GM23338 (cell line): ENCODE measurements around the gene CCDC69. TPM values are rescaled to one million over a fixed set of nuclear protein-coding genes. Genes with fewer than 3 reads are reported as not detected.

ENCODE experiments used
- ATAC-seq: fragments of 200-7000 bp; cut with Tn5 transposase; 3 replicates; pipeline ENCODE4 v1.9.1; 2020
- DNase-seq: peaks from one replicate; pipeline ENCODE4 v3.0.0-alpha.2; 2015; ENCODE audit warnings: low spot score
- H2AFZ ChIP-seq: fragments of 200-600 bp; sonication (generic); 2 replicates; pipeline ENCODE4 v1.8.0; 2016; ENCODE audit warnings: antibody characterized with exemption, mild to moderate bottlenecking, moderate library complexity
- H3F3A ChIP-seq: fragments of 200-600 bp; sonication (generic); replicated peaks from 2 replicates; pipeline ENCODE4 v1.8.0; 2017; ENCODE audit warnings: antibody characterized with exemption, mixed run types, low read depth
- H3K27ac ChIP-seq: fragments of 200-600 bp; sonication (generic); 2 replicates; pipeline ENCODE4 v1.6.1; 2016; ENCODE audit warnings: low read depth
- H3K27me3 ChIP-seq: fragments of 200-600 bp; sonication (generic); 2 replicates; pipeline ENCODE4 v1.8.0; 2016; ENCODE audit warnings: mild to moderate bottlenecking, mixed run types, moderate library complexity; ENCODE audit not compliant: insufficient read depth
- H3K36me3 ChIP-seq: fragments of 200-600 bp; sonication (generic); 2 replicates; pipeline ENCODE4 v1.8.0; 2016; ENCODE audit warnings: mild to moderate bottlenecking; ENCODE audit not compliant: insufficient read depth
- H3K4me1 ChIP-seq: fragments of 200-600 bp; sonication (generic); 2 replicates; pipeline ENCODE4 v1.8.0; 2016; ENCODE audit warnings: mild to moderate bottlenecking, moderate library complexity; ENCODE audit not compliant: insufficient read depth
- H3K4me2 ChIP-seq: fragments of 200-600 bp; sonication (generic); 2 replicates; pipeline ENCODE4 v1.7.1; 2017; ENCODE audit warnings: mixed run types
- H3K4me3 ChIP-seq: fragments of 200-600 bp; sonication (generic); 2 replicates; pipeline ENCODE4 v1.6.1; 2016; ENCODE audit warnings: mixed run types
- H3K79me2 ChIP-seq: fragments of 200-600 bp; sonication (generic); replicated peaks from 2 replicates; pipeline ENCODE4 v1.8.0; 2017; ENCODE audit warnings: mild to moderate bottlenecking; ENCODE audit not compliant: insufficient read depth
- H3K9me2 ChIP-seq: fragments of 200-600 bp; sonication (generic); 2 replicates; pipeline ENCODE4 v1.8.0; 2017; ENCODE audit not compliant: insufficient read depth
- H4K20me1 ChIP-seq: fragments of 200-600 bp; sonication (generic); replicated peaks from 2 replicates; pipeline ENCODE4 v1.8.0; 2017; ENCODE audit warnings: mild to moderate bottlenecking; ENCODE audit not compliant: insufficient read depth
- H3K27ac Mint-ChIP-seq: 2 replicates; pipeline ENCODE4 v1.8.0; 2020; ENCODE audit warnings: inconsistent platforms, mild to moderate bottlenecking, moderate library complexity, mixed read lengths
- H3K27me3 Mint-ChIP-seq: 3 replicates; pipeline ENCODE4 v1.8.0; 2022; ENCODE audit warnings: low read depth, mild to moderate bottlenecking, moderate library complexity, mixed read lengths, inconsistent platforms; ENCODE audit not compliant: insufficient read depth, poor library complexity
- H3K36me3 Mint-ChIP-seq: 3 replicates; pipeline ENCODE4 v1.8.0; 2021; ENCODE audit warnings: low read depth, mild to moderate bottlenecking, inconsistent platforms, moderate library complexity, mixed read lengths
- H3K4me1 Mint-ChIP-seq: 3 replicates; pipeline ENCODE4 v1.8.0; 2020; ENCODE audit warnings: mild to moderate bottlenecking, inconsistent platforms, mixed read lengths
- H3K4me3 Mint-ChIP-seq: 3 replicates; pipeline ENCODE4 v1.8.0; 2021; ENCODE audit warnings: moderate library complexity, mild to moderate bottlenecking, inconsistent platforms, mixed read lengths
- H3K9me3 Mint-ChIP-seq: 3 replicates; pipeline ENCODE4 v1.8.0; 2020; ENCODE audit warnings: moderate library complexity, mild to moderate bottlenecking, inconsistent platforms, mixed read lengths
- CREB1 ChIP-seq: fragments of 250-450 bp; sonication (Bioruptor Pico); IDR thresholded peaks from 2 replicates; pipeline ENCODE4 v1.5.0; 2020; ENCODE audit warnings: low read depth, mild to moderate bottlenecking, moderate library complexity
- CTCF ChIP-seq, 2 experiments: fragments of 200-600 bp in 1 of 2; sonication (generic) in 1 of 2; conservative IDR thresholded peaks; 2 replicates each; pipeline versions ENCODE4 v1.5.1 to v1.6.1; 2016 to 2017; ENCODE audit warnings: antibody characterized with exemption in 2 of 2, low read depth in 2 of 2, mild to moderate bottlenecking in 2 of 2, moderate library complexity in 1 of 2
- ETS1 ChIP-seq: IDR thresholded peaks from 2 replicates; pipeline ENCODE4 v1.6.1; 2016; ENCODE audit warnings: antibody characterized with exemption
- EZH2 ChIP-seq: fragments of 200-600 bp; sonication (generic); IDR thresholded peaks from one replicate; pipeline ENCODE4 v1.8.0; 2017; ENCODE audit warnings: antibody characterized with exemption, mild to moderate bottlenecking, low read depth; ENCODE audit not compliant: unreplicated experiment
- EZH2phosphoT487 ChIP-seq: fragments of 200-600 bp; sonication (generic); IDR thresholded peaks from one replicate; pipeline ENCODE4 v1.8.1; 2018; ENCODE audit warnings: antibody characterized with exemption; ENCODE audit not compliant: unreplicated experiment
- POLR2AphosphoS5 ChIP-seq: IDR thresholded peaks from 2 replicates; pipeline ENCODE4 v1.6.1; 2016; ENCODE audit warnings: antibody characterized with exemption, low read depth
- REST ChIP-seq: IDR thresholded peaks from one replicate; pipeline ENCODE4 v1.6.1; 2018; ENCODE audit warnings: antibody characterized with exemption; ENCODE audit not compliant: unreplicated experiment
- ZNF114 ChIP-seq: fragments of 250-450 bp; sonication (Bioruptor Pico); IDR thresholded peaks from 2 replicates; pipeline ENCODE4 v1.5.0; 2020; ENCODE audit warnings: mild to moderate bottlenecking, moderate library complexity
- ZNF331 ChIP-seq: fragments of 250-450 bp; sonication (Bioruptor Pico); IDR thresholded peaks from 2 replicates; pipeline ENCODE4 v1.5.0; 2020; ENCODE audit warnings: low read depth, mild to moderate bottlenecking, moderate library complexity
- polyA plus RNA-seq: library from polyadenylated mRNA; unstranded; fragments of >200 nt; fragmentation: Nextera tagmentation; extraction: Ambion mirVana; gene quantifications from 2 replicates; pipeline ENCODE4 v1.2.1, GENCODE V29; 2016
- total RNA-seq: library from RNA; depleted of rRNA; stranded (reverse); fragments of >200 nt; shearing (Covaris generic); gene quantifications from 2 replicates; pipeline ENCODE4 v1.2.3, GENCODE V29; 2014

CCDC69 gene
- total and polyA plus RNA-seq, 2 experiments from 2014 or later: 2.7 to 5.3 TPM

GRCh38 chr5:151143645-151144044 is 80.2 kb downstream of the CCDC69 start:
- no peak overlapping the region for H3K27ac Mint-ChIP-seq
- H3K9me3 Mint-ChIP-seq: no peaks in the 10 kb centered on the region
- no peak overlapping the region for H3K27ac ChIP-seq
- no peak overlapping the region for H3K4me3 Mint-ChIP-seq
- peaks cover 10% of the 10 kb centered on the region for H3K27me3 Mint-ChIP-seq
- no peak overlapping the region for H3K4me3 ChIP-seq
- 0 out of 2 replicates have a peak, but pooled peaks cover 3% of the 10 kb centered on the region for H3K79me2 ChIP-seq
- H3K36me3 ChIP-seq: no peaks in the 10 kb centered on the region; the same call in none of the 2 replicates
- H3K4me2 ChIP-seq: no peak overlapping the region
- H2AFZ ChIP-seq: no peak overlapping the region
- peaks cover 13% of the 10 kb centered on the region for H3K4me1 ChIP-seq
- TF ChIP-seq POLR2AphosphoS5 (no peak), CREB1 (CRISPR knock-in tag) (no peak)
- H3F3A ChIP-seq: no peaks in the 10 kb centered on the region
- no peaks in the 10 kb centered on the region; the same call in 1 of the 2 replicates for H4K20me1 ChIP-seq
- DNase-seq (no peak), ATAC-seq (no peak)
- H3K4me1 Mint-ChIP-seq: peaks cover 15% of the 10 kb centered on the region
- H3K9me2 ChIP-seq: no peaks in the 10 kb centered on the region
- H3K36me3 Mint-ChIP-seq: peaks cover 3% of the 10 kb centered on the region; the same call in 2 of the 3 replicates
- H3K27me3 ChIP-seq: no peaks in the 10 kb centered on the region

- peaks cover under 1% of the 10 kb centered on the region for H3K36me3 ChIP-seq
- no peak overlapping the region for H3K27ac ChIP-seq
- H4K20me1 ChIP-seq: peaks cover 3% of the 10 kb centered on the region; the same call in 1 of the 2 replicates
- Mint-ChIP-seq H3K27me3 (peaks cover 9% of the 10 kb centered on the region), H3K4me3 (no peak overlapping the region), H3K4me1 (peaks cover 15% of the 10 kb centered on the region), H3K9me3 (no peaks in the 10 kb centered on the region), H3K27ac (no peak overlapping the region), H3K36me3 (peaks cover 9% of the 10 kb centered on the region)
- DNase-seq: no peak
- no peak for ATAC-seq
- H2AFZ ChIP-seq: no peak overlapping the region
- H3F3A ChIP-seq: no peaks in the 10 kb centered on the region
- H3K9me2 ChIP-seq: no peaks in the 10 kb centered on the region
- 0 out of 2 replicates have a peak, but pooled peaks cover 3% of the 10 kb centered on the region for H3K79me2 ChIP-seq
- H3K4me2 ChIP-seq: no peak overlapping the region
- H3K27me3 ChIP-seq: no peaks in the 10 kb centered on the region
- H3K4me1 ChIP-seq: peaks cover 13% of the 10 kb centered on the region
- H3K4me3 ChIP-seq: no peak overlapping the region
- TF ChIP-seq ETS1 (no peak), ZNF331 (CRISPR knock-in tag) (no peak), ZNF114 (CRISPR knock-in tag) (no peak), CTCF (conservative IDR thresholded peaks at IDR 0.05; ENCODE audit: low read depth in 2 of 2) (no peak), REST (no peak), EZH2phosphoT487 (no peak), EZH2 (no peak), CREB1 (CRISPR knock-in tag) (no peak)
Measured at GRCh38 chr5:151142933-151143332, 81.0 kb downstream of the CCDC69 start.
